HG03139 (cell line): ENCODE data around the gene PPP3R1.

Source experiments
- ATAC-seq: cut with Tn5 transposase; IDR thresholded peaks from one replicate; pipeline ENCODE4 v1.9.1; 2021; ENCODE audit not compliant: unreplicated experiment

The PPP3R1 gene

DNA sequence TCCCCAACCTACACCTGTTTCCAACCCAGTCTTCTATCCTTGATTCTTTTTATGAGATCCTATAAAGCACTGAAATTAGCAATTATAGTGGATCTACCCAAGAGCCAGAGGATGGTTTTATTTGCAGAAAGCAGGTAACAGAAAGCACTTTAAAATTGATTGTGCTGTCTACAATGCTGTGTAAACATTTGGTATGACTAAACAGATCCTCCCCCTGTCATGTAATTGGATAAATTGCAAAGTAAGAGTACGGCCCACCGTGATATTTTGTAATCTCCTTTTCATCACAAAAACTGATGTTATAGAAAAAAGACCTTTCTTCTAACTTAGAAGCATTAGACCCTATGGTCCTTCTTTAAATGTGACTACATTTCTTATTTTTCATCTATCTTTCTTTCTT is 11.3 kb upstream of the PPP3R1 start:
- ATAC-seq = no peak

DNA sequence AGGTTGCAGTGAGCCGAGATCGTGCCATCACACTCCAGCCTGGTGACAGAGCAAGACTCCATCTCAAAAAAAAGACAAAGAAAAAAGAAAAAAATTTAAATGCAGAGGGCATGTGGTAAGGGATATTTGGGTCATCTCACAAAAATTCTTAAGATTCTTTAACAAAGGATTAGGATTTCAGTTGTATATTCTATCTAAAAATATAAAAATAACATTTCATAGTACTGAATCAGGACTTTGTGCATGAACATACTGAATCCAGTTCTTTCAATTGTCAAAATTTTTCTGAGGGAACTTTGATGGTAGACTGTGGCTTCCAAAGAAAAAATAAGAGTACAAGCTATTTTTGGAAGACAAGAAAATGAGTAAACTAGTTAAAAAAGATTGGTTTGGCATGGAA is 6.5 kb upstream of the PPP3R1 start:
- ATAC-seq = no peak

DNA sequence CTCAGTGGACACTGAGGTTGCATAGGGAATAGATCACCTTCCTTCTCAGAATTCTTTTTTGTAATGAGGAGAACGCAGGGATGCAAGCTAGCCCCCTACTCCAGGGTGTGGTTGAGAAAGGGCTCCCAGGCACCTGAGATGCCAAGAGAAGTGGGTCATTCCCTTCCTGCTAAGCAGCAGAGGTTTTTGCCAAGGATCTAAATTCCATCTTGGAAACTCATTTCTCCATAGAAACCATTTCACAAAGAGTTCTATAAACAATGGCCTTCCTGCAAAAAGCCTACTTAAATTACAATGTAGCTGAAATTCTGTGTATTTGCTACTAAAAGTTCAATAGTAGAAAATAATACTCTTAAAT is 3.7 kb upstream of the PPP3R1 start:
- no peak for ATAC-seq

DNA sequence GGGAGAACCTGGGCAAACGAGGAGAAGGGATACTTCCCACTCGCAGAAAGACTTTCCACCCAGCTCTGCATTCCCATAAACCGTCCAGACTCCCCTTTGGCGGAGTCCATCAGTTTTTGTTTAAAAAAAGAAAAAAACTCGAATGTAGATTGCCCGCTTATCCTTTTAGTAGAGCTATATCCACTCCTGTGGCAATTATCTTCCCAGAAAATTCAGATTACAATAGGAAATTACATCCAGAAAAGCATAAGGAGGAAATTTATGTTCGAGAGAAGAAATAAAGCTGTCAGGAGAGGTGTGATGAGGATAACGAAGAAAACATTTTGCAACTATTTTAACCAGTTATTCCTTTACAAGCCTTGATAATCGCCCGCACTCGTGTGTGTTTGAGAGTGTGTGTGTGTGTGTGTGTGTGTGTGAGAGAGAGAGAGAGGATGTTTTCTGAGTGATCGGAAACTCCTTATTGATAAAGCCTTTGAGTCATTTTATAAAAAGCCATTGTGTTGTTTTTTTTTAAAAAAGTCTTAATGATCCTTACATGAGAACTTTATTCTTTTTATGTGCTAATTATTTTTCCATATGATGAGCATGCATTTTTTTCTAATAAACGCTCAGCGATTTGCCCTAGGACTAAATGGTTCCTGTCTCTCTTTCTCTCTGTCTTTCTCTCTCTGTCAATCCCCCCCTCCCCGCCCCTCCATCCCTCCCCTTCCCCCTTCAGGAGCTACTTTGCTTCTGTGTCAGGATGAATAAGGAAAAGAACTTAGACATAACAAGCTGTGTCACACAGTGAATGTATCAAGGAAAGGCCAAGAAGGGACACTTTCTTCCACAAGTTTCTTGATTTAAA is 1.1 kb upstream of the PPP3R1 start:
- no peak for ATAC-seq

DNA sequence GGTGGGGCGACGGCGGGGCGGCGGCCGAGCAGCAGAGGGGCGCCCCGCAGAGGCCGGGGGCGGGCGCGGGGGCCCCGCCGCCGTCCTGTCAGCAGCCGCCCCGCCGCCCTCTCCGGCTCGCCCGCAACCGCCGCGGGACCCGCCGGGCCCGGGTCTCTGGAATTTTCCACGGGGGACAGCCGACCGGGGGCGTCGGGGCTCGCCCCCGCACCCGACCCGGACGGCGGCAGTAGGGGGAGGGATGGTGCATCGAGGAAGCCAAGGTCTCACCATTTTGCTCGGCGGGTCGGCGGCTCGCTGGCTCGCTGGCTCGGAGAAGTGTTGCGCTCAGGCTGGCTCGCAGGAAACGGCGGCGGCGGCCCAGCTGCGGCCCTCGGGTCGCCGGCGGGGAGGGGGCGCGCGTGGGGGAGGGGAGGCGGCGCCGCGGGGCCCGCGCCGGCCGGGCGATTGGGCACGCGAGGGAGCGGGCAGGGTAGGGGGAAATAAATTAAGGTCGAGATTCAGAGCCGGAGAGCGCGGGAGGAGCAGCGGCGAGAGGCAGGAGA is 405 bp downstream of the PPP3R1 start:
- ATAC-seq = peak; percentile 2

DNA sequence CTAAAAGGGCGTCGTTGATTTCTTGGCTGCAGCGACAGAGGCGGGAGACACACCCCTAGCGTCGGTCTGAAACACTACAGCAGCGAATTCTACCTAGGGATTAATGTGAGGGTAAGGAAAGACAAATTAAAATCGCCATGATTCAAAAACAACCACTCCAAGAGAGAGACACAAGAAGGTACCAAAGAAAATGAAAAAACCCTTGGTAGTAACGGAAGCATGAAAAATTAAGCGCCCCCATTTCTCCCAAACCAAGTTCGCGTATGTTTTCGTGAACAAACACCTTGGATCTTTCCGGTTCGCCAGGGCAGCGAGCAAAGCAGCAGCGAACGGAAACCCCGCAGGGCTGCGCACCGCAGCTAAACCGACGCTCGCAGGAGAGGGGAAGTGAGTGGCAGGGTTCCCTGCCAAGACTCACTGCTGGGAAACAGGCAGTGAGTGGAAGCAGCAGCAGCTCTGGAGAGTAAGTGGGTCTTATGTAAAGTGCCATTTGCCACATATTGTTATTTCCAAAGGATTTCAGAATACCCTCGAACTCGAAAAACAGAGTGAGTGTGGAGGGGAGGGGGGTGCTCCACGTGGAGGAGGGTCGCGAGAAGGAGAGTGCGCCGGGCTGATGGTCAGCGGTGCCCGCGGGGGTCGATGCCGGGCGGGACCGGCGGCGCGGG is 1.0 kb downstream of the PPP3R1 start:
- peak; percentile 40 for ATAC-seq

DNA sequence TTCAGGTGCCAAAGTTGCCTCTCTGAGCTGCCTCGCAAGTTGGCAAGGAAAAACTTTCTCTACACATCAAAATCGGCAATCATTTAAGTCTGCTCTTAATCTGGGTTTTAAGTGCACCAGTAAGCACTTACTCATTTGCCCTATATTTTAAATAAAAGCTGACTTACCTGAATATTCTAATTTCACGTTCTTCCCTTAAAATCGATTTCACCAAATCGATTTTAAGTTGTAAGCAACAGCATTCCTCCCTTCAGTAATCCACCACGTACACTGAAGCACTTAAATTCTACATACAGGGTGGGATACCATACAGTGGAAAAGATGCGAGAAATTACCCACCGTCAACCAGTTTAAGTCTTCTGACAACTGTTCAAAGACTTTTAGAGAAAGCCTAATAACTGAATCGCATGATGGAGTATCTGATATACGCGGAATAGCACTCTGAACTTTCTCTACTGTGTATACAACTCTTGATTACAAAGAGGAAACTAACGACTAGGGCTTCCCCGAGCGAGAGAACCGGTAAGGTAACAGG is 1.6 kb downstream of the PPP3R1 start:
- no peak for ATAC-seq

DNA sequence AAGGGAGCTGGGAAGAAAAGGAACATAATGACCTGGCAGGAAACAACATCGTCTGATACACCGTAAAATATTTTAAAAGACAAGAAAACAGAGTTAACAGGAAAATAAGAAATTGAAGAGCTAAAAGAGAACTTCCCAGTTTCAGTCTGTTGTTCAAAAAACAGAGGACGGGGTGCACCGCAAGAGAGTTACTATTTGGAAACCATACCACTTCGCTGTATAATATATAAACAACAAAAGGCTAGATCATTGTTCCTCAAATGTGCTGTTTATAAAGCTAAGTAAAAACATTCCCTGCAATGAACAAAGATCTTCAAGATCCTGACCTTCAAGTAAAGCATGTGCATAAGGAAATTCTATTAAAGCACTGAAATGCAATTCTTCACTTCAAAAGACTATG is 2.1 kb downstream of the PPP3R1 start:
- no peak for ATAC-seq

DNA sequence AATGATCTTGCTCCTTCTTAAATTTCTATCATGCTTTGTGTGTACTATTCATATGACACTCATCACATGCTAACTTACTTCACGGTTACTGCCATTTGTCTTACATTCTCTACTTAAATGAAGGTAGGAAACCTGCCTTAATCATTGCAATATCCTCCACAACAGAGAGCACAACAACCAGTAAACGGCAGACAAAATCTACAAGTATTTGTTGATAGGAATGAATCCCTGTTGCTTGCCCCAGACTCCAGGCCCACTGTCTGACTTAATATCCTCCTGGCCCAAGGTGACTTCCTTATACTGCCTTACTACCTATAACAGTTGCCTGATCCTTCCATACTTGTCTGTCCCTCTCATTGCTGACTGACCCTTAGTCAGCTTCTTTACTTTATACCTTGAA is 3.5 kb downstream of the PPP3R1 start:
- ATAC-seq = no peak

DNA sequence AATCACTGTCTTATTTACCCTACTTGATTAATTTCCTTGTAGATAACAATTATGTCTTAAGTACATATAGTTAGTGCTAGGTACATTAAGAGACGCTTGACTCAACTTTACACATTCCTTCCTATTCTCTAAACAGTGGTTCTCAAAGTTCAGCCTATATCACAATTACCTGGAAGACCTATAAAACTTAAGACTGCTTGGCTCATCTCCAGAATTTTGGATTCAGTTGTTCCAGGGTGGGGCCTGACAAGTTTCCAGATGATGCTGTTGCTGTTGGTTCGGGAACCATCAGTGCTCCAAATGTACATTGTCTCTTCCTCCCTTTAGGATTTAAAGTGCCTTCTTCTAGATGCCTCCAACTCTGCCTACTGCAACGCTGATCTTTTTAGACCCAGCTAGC is 4.0 kb downstream of the PPP3R1 start:
- ATAC-seq = no peak

DNA sequence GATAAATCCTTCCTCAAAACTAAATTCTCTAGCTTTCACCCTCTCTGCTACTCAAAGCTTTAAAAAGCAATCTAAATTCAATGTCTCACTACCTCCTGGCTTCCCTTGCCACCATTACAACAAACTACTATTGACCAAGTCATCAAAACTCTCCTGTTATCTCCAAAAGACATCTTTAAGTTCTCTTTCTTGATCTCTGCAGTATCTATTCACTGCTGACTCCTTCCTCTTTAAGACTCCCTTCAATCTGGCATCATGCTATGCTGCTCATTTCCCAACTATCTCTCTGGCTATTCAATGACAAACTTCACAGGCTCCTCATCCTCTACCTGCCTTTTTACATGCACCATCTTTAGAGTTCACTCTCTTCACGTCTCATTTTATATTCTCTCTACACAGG is 5.9 kb downstream of the PPP3R1 start:
- ATAC-seq = no peak

DNA sequence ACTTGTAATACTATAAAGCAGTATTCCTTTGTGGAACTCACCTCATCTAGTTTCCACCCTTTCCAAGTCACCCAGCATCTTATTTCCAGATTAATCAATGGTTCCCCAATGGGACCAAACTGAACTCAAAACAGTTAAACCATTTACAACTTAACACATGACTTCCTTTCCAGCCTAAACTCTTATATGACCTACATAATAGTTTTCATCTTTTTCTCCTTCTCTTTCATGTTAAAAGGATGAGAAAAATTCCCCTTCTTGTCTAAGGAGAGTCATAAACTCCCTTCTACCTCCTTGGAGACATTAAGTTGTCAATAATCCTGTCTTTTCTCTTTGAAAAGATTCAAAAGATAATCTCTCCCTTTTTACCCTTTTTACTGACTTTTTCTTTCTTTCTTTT is 6.7 kb downstream of the PPP3R1 start:
- ATAC-seq = no peak

DNA sequence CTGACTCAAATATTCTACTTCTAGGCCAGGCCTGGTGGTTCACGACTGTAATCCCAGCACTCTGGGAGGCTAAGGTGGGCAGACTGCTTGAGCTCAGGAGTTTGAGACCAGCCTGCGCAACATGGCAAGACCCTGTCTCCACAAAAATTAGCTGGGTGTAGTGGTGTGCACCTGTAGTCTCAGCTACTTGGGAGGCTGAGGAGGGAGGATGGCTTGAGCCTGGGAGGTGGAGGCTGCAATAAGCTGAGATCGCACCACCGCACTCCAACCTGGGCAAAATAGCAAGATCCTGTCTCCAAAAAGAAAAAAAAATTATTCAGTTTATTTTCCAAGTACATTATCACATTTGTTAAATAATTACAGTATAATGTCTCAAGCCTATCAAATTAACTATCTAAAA is 7.3 kb downstream of the PPP3R1 start:
- ATAC-seq = no peak

DNA sequence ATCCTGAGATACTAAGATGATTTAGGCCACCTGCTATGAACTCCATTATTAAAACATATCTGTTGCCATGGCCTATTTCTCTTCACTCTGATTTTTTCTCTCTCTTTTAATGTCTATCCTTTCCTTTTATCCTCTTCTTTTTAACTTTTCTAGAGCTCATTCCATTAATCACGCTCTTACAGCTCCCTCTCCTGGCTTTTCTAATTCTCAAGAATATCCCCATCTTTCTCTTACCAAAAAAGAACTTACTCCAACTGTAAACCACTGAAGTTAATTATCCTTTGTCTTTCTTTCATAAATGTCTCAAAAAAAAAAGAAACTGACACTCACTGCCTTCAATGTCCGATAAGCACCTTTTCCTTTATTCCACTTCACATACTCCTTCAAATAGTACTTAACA is 7.9 kb downstream of the PPP3R1 start:
- ATAC-seq = no peak

DNA sequence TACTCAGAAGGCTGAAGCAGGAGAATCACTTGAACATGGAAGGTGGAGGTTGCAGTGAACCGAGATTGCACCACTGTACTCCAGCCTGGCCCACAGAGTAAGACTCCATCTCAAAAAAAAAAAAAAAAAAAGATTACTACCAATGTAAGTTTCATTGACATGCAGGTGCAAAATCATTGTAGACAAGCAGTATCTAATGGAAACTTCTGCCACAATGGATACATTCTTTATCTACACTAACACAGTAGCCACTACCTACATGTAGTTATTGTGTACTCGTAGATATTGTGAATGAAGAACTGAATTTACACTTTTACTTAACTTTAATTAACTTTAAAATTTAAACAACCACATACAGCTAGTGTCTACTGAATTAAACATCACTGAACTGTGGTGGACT is 10.6 kb downstream of the PPP3R1 start:
- no peak for ATAC-seq

DNA sequence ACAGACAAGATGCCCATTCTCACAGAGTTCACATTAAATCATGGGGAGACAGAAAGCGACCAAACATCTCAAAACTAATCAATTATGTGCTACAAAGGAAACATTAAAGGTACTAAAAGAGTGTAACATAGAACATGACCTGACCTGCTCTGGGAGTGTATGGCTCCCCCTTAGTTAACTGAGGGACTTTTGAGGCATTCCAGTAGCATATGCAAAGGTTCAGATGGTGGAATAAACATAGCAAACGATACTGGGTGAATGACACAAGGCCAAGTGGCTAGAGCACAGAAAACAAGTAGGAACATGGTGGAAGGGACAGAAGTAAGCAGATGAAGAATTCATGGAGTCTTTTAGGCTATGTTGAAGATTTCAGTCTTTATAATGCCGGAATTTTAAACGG is 11.9 kb downstream of the PPP3R1 start:
- ATAC-seq = no peak

DNA sequence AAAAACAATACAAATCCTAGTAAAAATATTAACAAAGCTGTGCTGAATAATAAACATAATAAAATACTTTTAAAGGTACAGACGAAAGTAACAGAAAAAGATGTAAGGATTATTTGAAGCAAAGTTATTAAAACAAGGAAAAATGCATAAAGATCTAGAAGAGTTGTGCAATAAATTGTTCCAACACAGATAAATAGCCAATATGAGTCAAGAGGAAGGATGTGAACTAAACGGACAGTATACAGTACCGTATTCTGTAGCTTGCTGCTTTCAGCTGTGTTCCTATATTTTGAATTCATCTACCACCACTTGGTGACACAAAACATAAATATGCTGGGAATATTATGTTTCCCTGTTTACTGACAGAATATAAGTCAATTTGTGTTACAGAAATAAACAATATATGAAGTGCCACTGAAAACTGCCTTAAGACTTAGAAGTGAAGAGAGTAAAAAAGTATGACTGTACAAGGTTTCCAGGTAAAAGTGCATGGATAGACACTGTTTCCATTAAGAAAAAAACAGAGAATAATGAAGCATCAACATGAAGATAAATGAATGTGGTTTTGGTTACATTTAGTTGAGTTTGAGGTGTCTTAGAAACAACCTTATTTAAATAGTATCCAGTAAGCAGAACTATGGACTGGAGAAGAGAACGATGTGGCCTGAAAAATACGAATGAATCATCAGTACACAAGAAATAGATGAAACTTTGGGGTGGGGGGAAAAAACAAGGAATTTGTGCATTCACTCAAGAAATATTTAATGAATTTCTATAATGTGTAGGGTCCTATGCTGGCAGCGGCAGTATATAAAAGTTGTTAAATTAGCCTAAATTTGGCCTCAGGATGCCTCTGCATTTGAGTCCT is 13.1 kb downstream of the PPP3R1 start:
- ATAC-seq = no peak

DNA sequence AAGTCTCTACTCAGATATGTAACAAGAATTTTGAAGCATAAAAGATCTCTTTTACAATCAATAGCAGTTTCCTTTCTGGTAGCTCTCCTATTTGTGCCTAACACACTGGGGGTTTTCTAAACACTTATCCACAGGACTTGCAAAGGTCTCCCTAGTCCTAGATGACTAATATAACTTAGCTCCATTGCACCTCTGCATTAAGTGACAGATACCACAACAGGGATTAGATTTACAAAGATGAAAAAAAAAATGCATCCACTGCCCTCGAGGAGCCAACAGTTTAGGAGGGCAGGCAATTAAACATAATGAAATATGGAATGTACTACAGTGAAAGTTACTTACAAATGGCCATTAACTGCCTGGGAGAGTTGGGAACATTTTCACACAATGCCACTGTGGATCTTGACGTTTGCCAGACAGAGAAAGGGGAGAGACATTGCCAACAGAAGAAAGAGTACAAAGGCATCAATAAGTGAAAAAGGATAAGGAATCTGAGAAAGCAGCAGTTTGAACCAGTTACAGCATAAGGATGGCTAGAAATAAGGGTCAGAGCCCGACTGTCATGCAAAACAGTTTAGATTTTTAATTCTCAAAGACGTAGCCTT is 14.3 kb downstream of the PPP3R1 start:
- no peak for ATAC-seq

DNA sequence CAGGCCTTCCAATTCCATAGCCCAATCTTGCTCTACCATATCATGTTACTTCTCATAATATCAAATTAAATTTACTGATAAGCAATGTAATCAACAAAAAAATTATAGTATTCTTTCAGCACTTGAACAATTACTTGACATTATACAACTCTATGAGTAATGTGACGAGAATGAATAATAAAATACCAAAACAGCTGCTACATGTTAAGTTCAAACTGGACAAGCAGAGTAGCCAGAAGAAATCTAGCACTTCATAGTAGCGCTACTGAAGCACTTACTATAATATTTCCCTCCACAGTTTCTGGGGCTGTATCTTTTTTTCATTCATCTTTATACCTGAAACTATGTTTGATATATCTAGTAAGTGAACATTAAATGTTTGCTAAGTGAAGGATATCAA is 14.9 kb downstream of the PPP3R1 start:
- no peak for ATAC-seq

DNA sequence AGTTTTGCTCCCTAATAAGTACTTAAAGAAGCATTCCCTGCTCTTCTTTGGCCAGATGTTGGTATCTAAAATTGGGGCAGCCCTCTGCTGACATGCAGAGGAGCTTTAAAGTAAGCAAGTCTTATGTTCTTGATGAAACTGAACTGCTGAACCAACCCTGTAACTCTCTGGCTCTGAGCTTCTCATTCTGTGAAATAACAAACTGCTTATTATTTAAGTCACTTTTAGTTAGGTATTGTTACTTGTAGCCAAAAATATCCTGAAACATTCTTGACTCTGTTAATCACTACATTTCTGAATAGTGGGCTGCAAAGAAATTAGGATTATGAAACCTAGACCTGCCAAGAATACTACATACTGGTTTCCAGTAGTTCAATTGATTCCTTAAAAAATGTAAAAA is 15.5 kb downstream of the PPP3R1 start:
- no peak for ATAC-seq
